Glutamatergic neuron (in vitro differentiated cells): Measurements from ENCODE around the gene ATG9B. TPM values are rescaled to one million over a fixed set of nuclear protein-coding genes. Genes with fewer than 3 reads are reported as not detected.

Experiments
- DNase-seq: peaks from one replicate; pipeline ENCODE4 v3.0.0; 2022
- H3K27ac Mint-ChIP-seq: one replicate; pipeline ENCODE4 v1.8.0; 2020; ENCODE audit warnings: mild to moderate bottlenecking, mixed read lengths, inconsistent platforms; ENCODE audit not compliant: unreplicated experiment
- H3K27me3 Mint-ChIP-seq: one replicate; pipeline ENCODE4 v1.8.0; 2020; ENCODE audit warnings: mild to moderate bottlenecking, moderate library complexity, mixed read lengths, inconsistent platforms; ENCODE audit not compliant: unreplicated experiment
- H3K36me3 Mint-ChIP-seq: one replicate; pipeline ENCODE4 v1.8.0; 2020; ENCODE audit warnings: mild to moderate bottlenecking, mixed read lengths, inconsistent platforms; ENCODE audit not compliant: unreplicated experiment
- H3K4me1 Mint-ChIP-seq: one replicate; pipeline ENCODE4 v1.8.0; 2020; ENCODE audit warnings: mild to moderate bottlenecking, low read depth, mixed read lengths, inconsistent platforms; ENCODE audit not compliant: unreplicated experiment
- H3K4me3 Mint-ChIP-seq: one replicate; pipeline ENCODE4 v1.8.0; 2020; ENCODE audit warnings: mild to moderate bottlenecking, mixed read lengths, inconsistent platforms; ENCODE audit not compliant: unreplicated experiment
- H3K9me3 Mint-ChIP-seq: one replicate; pipeline ENCODE4 v1.8.0; 2020; ENCODE audit warnings: mild to moderate bottlenecking, moderate library complexity, mixed read lengths, inconsistent platforms; ENCODE audit not compliant: unreplicated experiment
- total RNA-seq: library from RNA; stranded (reverse); fragmentation: NEBNext Ultra II Directional; extraction: Animal tissue kit (Norgen Biotek cat#: 25700); gene quantifications from one replicate; pipeline ENCODE4 v1.2.1, GENCODE V29; 2021; ENCODE audit not compliant: unreplicated experiment
- TF ChIP-seq, protein P1 (sequence below): fragments of 200-600 bp; sonication (generic); IDR thresholded peaks from one replicate; pipeline ENCODE4 v1.5.0; 2021; ENCODE audit not compliant: partially characterized antibody, unreplicated experiment

ATG9B gene
- total RNA-seq, 1 donor from 2014 or later = 9.4 TPM

DNA sequence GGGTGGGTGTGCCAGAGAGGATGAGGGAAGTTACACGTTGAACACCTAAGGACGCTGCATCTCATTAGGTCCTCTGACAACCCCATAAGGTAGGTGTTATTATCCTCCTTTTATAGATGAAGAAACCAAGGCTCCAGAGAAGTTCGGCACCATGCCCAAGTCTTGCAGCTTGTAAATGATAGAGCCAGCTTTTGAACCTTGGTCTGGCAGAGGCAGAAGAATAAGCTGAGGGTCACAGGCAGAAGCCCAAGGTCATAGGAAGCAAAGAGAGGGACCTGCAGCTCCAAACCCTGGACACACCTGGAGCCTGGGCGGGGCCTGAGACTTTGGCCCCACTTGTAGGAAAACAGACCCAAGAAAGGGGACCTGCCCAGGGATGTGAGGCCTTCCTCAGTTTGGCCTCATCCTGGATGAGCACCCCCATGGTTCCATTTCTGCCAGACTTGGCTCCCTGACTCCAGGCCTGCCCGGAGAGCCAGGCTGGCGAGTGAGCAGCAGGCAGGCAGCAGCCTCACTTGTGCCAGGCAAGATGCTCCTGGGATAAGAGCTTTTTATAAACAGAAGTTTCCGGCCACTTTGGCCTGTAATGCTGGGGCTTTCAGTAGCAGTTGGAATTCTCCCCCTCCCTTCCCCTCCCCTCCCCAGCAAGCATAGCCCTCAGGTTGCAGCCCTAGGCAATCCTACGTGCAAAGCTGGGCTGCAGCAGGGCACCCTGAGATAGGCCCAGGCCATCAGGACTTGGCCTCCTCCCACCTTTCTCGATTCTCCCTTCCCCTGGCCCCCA is 48.6 kb downstream of the ATG9B start:
- Mint-ChIP-seq H3K4me3 (peak overlapping the region; percentile 94), H3K27ac (no peak overlapping the region), H3K4me1 (peaks cover 37% of the 10 kb centered on the region), H3K9me3 (peaks cover 39% of the 10 kb centered on the region), H3K36me3 (no peaks in the 10 kb centered on the region), H3K27me3 (peaks cover 30% of the 10 kb centered on the region)
- DNase-seq = no peak
- TF ChIP-seq, protein P1, sequence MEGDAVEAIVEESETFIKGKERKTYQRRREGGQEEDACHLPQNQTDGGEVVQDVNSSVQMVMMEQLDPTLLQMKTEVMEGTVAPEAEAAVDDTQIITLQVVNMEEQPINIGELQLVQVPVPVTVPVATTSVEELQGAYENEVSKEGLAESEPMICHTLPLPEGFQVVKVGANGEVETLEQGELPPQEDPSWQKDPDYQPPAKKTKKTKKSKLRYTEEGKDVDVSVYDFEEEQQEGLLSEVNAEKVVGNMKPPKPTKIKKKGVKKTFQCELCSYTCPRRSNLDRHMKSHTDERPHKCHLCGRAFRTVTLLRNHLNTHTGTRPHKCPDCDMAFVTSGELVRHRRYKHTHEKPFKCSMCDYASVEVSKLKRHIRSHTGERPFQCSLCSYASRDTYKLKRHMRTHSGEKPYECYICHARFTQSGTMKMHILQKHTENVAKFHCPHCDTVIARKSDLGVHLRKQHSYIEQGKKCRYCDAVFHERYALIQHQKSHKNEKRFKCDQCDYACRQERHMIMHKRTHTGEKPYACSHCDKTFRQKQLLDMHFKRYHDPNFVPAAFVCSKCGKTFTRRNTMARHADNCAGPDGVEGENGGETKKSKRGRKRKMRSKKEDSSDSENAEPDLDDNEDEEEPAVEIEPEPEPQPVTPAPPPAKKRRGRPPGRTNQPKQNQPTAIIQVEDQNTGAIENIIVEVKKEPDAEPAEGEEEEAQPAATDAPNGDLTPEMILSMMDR = no peak

DNA sequence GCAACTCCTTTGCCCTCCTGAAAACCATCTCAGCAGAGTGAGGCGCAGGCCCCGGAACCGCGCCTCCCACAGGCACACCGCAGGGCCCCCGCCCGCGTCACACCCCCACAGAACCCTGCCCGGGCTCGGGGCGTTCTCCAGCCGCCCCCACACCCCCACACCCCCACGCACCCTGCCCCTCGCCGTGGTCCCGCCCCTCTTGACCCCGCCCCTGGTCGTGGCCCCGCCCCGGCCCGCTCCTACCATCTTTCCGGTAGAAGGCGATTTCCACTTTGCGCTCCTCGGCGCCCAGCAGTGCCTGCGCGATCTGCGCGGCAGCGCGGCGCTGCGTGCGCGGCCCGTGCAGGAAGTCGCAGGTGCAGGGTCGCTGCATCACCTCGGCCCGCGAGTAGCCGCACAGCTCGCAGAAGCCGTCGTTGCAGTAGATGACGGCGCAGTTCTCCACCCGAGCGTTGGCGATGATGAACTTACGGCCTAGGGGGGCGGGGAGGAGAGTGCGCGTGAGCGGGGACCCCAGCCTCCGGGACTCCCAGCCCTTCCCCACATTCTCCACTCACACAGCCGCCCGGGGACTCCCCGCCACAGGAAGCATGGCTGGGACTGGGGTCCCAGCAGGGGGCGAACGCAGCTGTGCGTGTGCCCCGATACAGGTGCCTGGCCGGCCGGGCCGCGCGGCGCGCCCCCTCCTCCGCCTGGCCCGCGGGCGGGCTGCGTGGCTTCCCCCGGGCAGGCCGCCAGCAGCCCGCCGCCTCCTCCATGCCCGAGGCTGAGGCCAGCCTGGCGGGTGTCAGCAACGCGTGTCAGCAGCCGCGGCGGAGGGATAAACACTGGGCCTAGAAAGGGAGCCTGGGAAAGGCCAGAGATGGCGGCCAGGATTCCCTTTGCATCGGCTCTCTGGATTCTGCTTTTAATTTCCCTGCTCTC is 49.6 kb downstream of the ATG9B start:
- Mint-ChIP-seq H3K27me3 (peaks cover 28% of the 10 kb centered on the region), H3K36me3 (no peaks in the 10 kb centered on the region), H3K4me3 (peak overlapping the region; percentile 94), H3K9me3 (peaks cover 41% of the 10 kb centered on the region), H3K27ac (no peak overlapping the region), H3K4me1 (peaks cover 38% of the 10 kb centered on the region)
- peak; percentile 63 for DNase-seq
- TF ChIP-seq, protein P1 = peak; percentile 56

DNA sequence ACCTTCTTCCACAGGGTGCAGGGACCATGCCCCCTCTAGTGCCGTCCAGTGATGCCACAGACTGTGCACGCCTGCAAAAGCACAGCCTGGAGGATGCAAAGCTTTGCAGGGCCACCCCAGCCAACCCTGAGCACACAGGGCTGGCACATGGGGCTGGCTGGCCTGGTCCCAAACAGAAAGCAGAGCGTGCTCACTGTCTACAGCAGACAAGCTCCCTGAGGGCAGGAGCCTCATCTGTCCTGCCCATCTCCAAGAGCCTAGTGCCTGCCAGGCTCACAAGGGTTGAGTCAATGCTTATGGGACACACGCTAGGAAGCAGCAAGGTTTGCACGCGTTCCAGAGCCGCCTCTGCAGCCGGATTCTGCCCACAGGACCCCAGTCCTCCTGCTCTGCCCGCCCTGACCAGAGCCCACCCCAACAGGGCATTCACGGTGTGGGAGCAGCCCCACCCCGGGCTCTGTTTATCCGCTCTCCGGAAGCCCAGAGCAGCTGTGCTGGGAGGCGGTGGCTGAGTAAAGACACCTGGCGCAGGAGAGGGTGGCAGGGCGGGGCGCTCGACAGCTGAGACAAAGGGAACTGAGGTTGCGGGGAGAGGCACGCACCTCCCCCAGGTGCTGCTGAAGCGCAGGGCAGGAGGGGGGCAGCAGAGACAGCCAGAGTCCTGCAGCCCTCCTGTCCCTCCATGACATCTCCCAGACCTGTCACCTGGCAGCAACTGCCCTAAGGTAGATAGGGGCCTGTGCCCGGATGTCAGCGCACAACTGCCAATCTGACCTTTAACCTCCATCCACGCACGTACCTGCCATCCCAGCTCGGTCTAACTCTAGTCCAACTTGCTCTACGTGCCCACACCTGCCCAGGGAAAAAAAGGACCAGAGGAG is 50.5 kb downstream of the ATG9B start:
- DNase-seq = peak; percentile 12
- peaks cover 42% of the 10 kb centered on the region for H3K4me1 Mint-ChIP-seq
- no peaks in the 10 kb centered on the region for H3K36me3 Mint-ChIP-seq
- H3K4me3 Mint-ChIP-seq = peak overlapping the region; percentile 74
- TF ChIP-seq, protein P1 = no peak
- H3K27ac Mint-ChIP-seq = no peak overlapping the region
- H3K9me3 Mint-ChIP-seq = peaks cover 37% of the 10 kb centered on the region
- H3K27me3 Mint-ChIP-seq = peaks cover 23% of the 10 kb centered on the region

DNA sequence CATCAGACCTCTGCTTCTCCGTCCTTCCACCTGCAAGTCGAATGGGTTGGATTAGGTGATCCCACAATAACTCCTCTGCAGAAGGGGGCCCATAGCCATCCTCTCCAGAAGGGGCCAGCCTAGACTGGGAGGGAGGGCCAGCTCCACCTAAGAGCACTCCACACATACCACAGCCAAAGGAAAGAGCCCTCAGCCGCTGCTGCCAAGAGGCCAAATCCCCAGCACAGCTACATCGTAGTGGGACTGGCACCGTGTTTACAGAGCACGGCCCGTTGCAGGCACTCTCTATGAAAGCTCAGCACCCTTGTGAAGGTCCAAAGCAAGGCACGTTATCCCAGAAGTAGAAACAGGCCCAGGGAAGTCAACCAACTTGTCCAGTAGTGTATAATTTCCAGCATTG is 51.6 kb downstream of the ATG9B start:
- Mint-ChIP-seq H3K4me1 (peaks cover 45% of the 10 kb centered on the region), H3K27me3 (peaks cover 19% of the 10 kb centered on the region), H3K4me3 (peak overlapping the region; percentile 63), H3K36me3 (peaks cover 5% of the 10 kb centered on the region), H3K9me3 (peaks cover 34% of the 10 kb centered on the region), H3K27ac (peak overlapping the region; percentile 72)
- peak; percentile 6 for DNase-seq
- TF ChIP-seq, protein P1 = no peak
